ENCODE data around the gene RWDD3.
A peak's percentile ranks its signal among the peaks of the same experiment; 100 is the strongest.

The RWDD3 gene, protein sequence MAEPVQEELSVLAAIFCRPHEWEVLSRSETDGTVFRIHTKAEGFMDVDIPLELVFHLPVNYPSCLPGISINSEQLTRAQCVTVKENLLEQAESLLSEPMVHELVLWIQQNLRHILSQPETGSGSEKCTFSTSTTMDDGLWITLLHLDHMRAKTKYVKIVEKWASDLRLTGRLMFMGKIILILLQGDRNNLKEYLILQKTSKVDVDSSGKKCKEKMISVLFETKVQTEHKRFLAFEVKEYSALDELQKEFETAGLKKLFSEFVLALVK

DNA sequence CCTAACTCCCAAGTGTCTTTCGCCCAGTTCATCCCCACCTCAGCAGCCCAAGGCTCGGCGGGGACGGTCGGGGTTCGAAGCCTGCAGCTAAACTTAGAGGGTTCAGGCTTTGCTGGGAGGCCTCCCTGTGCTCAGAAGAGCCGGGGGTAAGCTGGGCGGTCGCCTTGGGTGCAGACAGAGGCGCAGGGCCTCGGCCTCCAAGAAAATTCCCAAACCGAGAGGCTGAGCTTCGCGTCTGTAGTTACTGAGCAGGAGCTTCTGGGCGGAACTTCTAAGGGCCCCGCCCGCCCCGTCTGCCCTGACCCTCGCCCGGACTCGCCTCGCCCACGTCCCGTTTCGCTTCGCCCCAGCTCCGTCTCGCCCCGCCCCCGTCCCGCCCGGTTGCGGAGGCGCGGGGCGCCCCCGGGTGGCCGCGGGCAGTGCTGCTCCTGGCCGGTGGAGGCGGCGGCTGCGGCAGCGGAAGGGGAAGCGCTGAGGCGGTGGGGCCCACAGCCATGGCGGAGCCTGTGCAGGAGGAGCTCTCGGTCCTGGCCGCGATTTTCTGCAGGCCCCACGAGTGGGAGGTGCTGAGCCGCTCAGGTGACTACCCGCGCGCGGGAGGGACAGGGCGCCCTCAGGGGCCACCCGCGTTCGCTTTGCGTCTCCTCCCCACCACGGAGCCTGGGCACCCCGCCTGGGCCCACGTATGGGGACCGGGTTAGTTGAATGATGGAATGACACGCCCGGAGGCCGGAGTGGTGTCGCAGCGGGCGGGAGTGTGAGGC is at the start of gene RWDD3:
Gene RWDD3 (plus strand): TSS at position 474 of the 764 bp plus-strand sequence. CDS start 21 bp downstream, at position 495.
- DNase-seq (ENCODE audit: low read depth), result peak; percentile 91

DNA sequence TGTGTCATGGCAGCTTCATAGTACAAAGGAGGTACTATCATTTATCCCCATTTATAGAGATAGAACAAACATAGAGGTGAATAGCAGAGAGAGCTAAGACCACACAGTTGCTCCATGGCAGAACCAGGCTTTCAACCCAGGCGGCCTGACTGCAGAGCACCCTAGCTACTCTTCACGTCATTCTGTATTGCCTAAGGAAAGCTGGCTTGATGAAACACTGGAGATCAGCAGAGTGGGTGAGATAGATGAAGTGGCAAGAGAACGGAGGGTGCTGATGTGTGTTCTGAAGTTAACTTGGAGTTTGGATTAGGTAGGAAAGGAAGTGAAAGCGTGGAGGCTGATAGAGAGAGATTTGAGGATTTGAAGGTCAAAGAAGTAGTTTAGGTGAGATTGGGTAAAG is 47.9 kb upstream of the RWDD3 start:
- DNase-seq (ENCODE audit: low read depth), result no peak

DNA sequence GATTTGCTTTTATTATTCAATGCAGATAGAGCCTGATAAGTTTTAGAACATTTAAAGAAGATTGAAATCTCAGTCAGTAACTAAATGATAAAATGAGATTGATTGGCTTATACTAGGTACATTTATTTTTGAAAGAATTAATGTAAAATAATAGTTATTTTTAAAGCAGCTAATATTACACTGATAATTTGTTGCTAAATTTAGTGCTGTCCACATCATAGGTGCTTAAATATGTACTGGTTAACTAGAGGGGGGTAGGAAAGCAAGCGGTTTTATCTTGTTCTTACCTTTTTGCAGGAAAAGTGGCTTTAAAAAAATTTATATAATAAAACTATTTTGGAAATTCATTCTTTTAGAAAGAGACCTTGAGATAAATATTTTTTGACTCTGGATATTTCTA is 40.4 kb upstream of the RWDD3 start:
- DNase-seq (ENCODE audit: low read depth), result no peak

DNA sequence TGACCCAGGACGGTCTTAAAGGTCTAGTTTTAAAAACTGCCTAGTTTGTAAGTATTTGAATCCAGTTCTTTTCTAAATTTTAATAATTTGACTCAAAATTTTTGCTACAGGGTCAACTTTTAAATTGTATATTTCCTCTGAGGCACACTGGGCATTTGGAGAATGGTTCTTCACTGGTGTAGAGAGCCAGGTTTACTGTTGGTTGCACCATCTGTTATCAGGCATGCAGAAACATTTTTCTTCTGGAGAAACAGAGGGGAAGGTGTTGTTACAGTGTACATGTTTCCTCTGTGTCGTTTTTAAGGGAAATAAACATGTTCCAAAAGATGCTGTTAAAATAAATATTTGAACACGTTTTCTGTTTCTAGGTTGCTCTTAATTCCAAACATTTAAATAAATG is 39.0 kb upstream of the RWDD3 start:
- no peak for DNase-seq (ENCODE audit: low read depth)

DNA sequence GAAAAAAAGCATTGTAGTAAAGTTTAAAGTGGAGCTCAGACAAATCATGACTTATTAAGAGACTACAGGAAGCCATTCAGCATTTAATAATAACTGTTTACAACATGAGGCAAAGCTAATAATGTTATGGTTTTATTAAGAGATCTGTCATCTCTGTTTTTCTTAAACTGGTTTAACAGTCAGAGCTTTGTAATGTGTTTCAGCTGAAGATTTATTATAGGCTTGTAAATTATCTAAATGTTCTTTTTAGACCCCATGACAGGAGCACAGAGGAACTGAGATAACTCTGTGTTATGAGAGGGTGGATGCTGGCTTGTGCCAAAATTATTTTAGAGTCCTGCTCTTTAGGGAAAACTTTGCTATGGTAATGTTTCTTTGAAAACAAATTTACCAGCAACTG is 38.0 kb upstream of the RWDD3 start:
- DNase-seq (ENCODE audit: low read depth), result no peak

DNA sequence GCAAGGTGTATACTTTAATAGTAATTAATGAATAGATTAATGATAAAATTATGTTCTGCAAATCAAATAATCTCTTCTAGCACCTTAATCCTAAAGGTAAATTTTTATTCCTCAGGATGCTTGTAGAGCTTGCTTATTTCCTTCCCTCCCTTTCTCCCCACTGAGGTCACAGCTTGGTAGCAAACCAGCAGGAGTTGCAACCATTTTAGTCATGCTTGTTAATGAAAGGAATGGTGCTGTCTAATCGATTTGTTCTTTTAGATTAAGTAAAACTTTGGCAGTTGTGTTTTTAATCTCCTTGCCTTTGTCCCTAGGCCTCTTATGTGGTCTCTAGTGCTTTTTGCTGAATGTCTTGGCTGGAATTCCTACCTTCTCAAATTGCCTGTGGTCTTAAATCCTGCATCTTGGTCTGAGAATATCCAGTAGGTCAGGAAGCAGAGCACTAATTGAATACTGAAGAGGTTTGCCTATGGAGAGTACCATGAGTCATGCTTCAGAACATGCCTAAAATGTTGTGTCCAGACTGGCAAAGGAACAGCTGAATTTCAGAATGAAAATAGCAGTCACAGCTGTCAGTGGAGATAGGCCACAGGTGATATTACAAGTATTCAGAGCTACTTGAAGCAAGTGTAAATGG is 36.3 kb upstream of the RWDD3 start:
- DNase-seq (ENCODE audit: low read depth), result no peak

DNA sequence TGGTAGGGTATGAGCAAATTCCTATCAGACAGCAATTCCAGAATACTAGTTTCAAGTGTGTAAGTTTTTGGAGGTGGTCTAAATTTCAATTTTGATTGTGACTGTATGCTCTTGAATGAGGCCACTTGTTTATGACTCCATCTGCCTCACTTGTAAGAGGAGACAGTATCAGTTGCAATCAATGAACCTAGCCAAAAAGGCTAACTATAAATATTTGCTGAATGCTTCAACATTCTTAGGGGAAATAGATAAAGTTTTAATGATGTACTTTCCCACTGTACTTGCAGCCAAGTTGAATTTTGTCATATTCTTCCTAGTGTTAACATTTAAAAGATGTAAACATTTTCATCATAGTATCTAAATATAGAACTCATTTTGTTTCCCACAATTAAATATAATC is 32.1 kb upstream of the RWDD3 start:
- no peak for DNase-seq (ENCODE audit: low read depth)

DNA sequence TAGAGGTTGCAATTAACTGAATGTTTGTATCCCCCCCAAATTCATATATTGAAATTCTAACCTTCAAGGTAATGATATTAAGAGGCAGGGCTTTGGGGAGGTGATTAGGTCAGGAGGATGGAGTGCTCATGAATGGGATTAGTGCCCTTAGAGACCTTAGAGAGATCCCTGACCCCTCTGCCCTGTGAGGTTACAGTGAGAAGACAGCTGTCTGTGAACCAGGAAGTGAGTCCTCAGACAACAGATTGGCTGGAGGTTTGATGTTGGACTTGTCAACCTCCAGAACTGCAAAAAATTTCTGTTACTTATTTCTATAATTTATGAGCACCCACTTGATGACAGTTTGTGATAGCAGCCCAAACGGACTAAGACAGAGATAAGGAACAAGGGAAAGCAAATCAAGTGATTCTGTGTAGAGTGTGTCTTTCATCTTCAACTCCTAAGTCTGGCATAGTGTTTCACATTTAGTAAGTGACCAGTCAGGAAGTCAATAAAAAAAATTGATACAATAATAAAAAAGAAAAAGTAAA is 30.0 kb upstream of the RWDD3 start:
- no peak for DNase-seq (ENCODE audit: low read depth)

DNA sequence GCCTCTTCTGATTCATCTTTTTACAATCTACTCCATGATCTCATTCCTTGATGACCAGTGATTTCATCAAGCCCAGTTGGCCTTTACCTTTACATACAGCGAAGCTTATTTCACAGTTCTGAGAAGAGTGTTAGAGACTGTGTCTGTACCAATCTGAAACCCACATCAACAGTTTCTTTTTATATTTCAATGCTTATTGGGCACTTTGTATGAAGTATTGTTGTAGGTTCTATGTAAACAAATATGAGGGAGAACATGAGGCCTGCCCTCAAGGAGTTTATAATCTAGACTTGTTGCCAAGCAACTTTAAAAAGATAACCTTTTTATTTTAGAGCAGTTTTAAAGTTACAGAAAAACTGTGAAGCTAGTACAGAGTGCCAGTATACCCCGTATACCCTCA is 27.5 kb upstream of the RWDD3 start:
- no peak for DNase-seq (ENCODE audit: low read depth)

DNA sequence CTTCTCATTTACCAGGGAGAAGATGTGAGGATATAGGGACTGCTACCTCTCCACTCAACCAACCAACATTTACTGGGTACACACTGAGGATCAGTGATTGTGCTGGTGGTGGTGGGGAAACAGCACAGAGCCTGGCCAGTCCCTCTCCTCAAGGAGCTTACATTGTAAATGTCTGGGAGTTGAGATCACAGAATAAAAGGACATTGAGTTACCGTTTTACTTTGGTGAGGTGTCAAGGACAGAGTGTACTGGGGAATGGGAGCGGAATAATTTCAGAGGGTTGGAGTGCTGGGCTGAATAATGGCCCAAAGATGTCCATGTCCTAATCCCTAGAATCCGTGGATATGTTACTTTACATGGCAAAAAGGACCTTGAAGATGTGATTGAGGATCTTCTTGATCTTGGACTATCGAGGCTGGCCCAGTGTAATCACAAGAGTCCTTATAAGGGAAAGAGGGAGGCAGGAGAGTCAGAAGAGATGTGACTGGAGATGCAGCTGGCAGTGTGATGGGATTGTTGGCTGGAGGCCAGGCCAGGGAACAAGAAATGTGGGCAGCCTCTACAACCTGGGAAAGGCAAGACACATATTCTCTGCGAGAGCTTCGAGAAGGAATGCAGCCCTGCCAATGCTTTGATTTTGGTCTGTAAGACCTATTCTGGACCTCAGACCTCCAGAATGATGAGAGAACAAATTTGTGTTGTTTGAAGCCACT is 26.6 kb upstream of the RWDD3 start:
- DNase-seq (ENCODE audit: low read depth), result no peak

DNA sequence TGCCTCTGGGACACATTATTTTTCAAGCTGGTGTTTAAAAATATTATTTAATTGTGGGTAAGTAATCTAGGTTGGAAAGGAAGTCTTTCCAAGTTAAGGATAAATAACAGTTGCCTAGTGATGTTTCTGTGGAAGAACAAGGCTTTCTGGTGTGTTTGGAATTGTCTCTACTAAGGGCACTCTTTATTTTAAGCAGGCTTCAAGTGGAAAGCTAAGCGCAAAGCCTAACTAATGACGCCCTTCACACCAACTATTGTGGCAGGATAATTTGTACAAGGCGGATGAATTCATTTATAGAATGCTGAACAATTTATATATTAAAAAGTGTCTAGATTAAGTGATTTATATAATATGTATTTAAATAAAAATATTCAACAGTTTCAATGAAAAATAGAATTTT is 25.1 kb upstream of the RWDD3 start:
- no peak for DNase-seq (ENCODE audit: low read depth)

DNA sequence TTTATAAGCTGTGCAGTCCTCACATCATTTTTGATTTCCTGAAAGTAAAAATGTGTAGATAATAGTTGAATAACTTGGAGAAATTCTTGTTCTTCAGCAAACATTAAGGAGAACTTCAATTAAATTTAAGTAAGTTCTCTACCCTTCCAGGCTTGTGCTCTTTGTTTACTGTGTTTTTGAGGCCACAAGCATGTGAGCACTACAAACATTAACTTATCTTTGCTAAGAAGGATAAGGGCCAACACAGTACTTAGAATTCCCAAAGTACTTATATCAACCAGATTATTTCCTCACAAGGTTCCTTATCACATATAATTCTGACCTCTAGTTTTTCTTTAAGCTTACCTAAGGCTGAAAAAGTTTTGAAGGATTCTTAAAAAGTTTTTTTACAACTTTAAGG is 24.7 kb upstream of the RWDD3 start:
- DNase-seq (ENCODE audit: low read depth), result no peak

DNA sequence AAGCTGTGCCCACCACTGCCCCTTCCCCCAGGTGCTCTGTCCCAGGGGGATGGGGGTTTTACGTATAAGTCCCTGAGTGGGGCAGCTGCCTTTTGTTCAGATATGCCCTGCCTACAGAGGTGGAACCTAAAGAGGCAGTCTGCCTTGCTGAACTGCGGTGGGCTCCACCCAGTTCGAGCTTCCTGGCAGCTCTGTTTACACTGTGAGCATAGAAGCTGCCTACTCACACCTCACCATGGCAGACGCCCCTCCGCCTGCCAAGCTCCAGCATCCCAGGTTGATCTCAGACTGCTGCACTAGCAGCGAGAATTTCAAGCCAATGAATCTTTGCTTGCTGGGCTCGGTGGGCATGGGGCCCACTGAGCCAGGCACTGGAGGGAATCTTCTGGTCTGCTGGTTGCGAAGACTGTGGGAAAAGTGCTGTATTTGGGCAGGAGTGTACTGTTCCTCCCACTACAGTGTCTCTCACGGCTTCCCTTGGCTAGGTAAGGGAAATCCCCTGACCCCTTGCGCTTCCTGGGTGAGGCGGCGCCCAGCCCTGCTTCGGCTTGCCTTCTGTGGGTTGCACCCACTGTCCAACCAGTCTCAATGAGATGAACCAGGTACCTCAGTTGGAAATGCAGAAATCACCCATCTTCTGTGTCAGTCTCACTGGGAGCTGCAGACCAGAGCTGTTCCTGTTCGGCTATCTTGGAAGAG is 17.6 kb upstream of the RWDD3 start:
- DNase-seq (ENCODE audit: low read depth), result no peak

DNA sequence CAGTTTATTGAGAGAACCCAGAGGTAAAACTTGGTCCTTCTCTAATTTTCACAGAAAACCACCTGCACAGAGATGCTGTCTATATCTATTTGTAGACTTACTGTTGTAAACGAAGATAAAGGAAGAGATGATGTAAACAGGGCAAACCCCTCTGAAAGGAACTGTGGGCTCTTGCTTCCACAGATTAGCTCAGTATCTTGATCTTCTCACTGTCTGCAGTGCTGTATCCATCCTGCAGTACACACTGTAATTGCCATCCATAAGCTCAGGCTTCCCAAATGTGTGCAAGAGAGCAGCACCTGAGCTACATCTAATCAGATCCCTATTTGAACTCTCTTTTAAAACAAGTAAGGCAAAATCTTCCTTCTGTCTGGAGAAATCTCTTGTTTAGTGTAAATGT is 16.6 kb upstream of the RWDD3 start:
- DNase-seq (ENCODE audit: low read depth), result no peak

DNA sequence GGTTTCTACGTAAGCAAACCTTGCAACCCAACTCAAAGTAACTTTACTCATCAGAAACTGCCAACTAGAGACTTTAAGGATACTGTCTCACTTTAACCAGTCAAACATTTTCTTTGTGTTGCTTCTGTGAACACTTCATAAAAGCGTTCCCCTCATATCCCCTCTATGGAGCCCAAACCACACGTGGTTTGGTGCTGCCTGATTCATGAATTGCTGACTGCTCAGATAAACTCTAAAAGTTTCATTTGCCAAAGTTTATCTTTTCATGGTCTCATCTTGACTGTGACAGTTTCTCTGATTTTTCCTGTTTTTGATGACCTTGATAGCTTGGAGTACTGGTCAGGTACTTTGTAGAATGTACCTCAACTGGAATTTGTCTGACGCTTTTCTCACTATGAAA is 14.6 kb upstream of the RWDD3 start:
- no peak for DNase-seq (ENCODE audit: low read depth)

DNA sequence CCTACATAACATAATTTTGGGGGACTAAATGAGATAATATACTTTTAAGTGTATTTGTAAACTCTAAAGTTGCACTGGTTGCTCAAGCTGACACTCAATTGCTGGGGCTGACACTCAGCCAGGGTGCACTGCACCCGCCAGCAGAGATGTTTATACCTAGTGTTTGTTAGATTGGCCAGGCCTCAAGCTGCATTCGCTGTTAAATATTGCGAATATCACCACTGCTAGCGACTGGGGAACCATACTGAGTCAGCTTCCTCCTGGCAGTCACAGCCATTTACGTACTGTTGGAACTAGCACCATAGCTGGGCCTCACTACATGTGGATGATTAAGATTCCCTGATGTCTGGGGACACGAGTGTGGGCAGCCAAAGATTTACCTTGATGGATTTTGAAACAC is 12.7 kb upstream of the RWDD3 start:
- DNase-seq (ENCODE audit: low read depth), result no peak

DNA sequence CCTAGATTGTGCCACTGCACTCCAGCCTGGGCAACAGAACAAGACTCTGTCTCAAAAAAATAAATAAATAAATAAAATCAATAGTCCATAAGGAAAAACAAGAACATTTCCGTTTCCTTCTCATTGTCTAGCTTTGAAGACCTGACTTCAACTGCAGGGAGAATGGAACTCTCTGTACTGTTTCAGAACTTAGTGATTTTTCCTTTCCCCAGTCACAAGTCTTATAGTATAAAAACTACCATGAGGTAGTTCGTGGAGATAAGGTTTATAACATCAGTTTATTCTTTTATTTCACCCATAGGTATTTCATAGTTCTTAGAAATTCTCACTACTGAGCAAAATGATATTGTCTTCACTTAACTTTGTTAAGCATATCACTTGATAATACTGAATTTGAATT is 11.4 kb upstream of the RWDD3 start:
- DNase-seq (ENCODE audit: low read depth), result no peak

DNA sequence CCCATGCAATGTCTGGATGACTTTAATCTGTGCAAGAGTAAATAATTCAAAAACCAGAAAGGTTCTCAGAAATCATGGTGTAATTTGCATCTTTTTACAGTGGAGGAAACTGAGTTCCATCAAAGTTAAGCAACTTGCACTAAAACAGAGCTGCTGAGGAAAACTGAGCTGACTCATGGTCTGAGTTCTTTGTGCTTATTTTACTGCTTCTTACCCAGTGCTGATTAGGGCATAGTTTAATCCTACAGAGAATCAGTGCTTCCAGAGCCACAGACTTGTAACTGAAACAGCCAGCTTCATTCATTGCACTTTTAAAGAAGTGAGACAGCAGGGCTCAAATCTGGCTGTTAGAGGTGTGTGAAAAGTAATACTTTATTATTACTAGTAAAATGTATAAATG is 10.9 kb upstream of the RWDD3 start:
- no peak for DNase-seq (ENCODE audit: low read depth)

DNA sequence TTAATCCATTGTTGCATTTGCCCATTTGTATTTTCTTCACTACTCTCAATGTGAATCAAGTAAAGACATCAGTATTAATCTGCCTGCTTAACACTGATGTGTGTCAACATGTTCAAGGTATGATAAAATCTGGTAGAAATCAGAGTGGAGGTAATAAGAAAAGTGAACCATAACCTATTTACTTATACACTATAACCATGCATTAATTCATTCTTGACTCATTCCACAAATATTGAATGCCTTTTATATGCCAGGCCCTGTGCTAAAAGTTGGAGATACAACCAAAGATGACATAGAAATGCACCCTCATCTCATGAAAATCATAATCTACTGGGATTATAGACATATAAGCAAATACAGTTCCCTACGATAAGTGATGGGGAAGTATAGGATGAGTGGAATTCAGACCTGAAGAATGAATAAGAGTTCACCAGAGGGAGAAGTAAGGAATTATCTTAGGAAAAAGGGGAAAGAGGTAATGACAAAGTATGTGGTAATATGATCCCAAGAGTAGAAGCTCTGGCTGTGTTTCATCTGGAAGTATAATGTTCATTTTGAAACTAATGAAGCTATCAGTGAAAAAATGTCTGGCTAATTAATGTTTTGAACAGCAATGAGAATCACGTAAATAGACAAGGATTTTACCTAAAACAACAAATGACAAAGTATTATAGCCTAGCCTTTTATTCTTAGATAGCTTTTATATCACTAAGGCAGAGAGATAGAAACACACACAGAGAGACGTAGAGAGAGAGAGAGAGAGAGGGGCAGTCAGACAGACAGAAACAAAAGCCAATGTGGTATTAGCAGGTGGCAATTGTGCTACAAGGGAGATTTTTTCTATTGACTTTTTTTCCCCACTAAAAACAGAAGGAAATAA is 7.0 kb upstream of the RWDD3 start:
- DNase-seq (ENCODE audit: low read depth), result no peak

DNA sequence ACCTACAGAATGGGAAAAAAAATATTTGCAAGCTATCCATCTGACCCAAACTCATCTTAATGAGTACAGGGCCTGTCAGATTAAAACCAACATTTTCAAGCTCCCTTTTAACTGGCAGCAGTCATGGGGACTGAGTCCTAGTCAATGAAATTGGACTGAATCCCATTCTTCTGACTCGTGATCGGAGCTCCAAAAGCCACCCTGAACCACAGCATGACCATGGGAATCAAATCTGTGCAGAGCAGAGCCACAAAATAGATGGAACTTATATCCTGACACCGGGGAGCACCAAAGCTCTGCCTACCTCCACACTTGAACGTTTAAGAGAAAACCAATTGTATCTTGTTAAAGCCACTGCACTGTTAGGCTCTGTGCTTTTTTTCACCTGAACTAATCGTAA is 5.0 kb upstream of the RWDD3 start:
- DNase-seq (ENCODE audit: low read depth), result no peak

DNA sequence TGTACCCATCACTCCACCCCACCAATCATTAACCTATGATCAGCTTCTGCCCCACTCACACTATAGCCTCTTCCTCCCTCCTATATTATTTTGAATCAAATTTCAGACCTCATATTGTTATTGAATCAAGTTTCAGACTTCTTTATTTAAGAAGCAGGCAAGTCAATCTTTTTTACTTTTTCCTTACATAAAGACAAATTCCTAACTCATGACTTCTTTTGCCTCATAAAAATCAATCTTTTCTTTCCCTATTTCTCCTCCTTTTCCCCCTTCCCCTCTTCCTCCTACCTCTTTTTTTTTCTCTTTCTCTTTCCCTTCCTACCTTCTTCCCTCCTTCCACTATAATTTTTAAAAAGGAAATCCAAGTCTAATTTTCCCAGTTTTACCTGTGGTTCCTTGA is 4.3 kb upstream of the RWDD3 start:
- DNase-seq (ENCODE audit: low read depth), result no peak

All from activated T-cell treated with anti-CD3 and anti-CD28 coated beads for 1 hour (primary cell).